ENCODE measurements around the gene AGMO.
A peak's percentile ranks its signal among the peaks of the same experiment; 100 is the strongest.

GRCh38 chr7:15315678-15316077 lies 246.1 kb downstream of the AGMO start:
- TF ChIP-seq CTCF (IDR thresholded peaks at IDR 0.05), result no peak
- no peak for TF ChIP-seq HDAC2 (IDR thresholded peaks at IDR 0.05)
- no peak for TF ChIP-seq PBX3 (IDR thresholded peaks at IDR 0.05)
- TF ChIP-seq RCOR1 (IDR thresholded peaks at IDR 0.05; ENCODE audit: low read depth, low read length), result no peak
- TF ChIP-seq SMC3 (IDR thresholded peaks at IDR 0.05), result no peak
- TF ChIP-seq MAFK (IDR thresholded peaks at IDR 0.05; ENCODE audit: partially characterized antibody), result peak; percentile 65
- TF ChIP-seq ELK1 (IDR thresholded peaks at IDR 0.05; ENCODE audit: low read depth, low read length), result no peak
- TF ChIP-seq SREBF2 (IDR thresholded peaks at IDR 0.05), result no peak
